Stimulated activated CD4-positive, alpha-beta T cell treated with anti-CD3 and anti-CD28 coated beads, TNF-alpha, amount 100 ng/mL, for 1 hour (primary cell): ENCODE measurements around the gene KIFC3.
"Not testable (repeated sequence)": the region's sequence is repeated elsewhere in the genome, so short reads cannot be mapped to it uniquely, and the experiment has no call there.

ENCODE experiments used
- DNase-seq, 3 donors: peaks; one replicate each; pipeline ENCODE4 v3.0.0-alpha.2; 2020; ENCODE audit warnings: low read depth in 3 of 3, low spot score in 1 of 3

KIFC3 gene

GRCh38 chr16:57826052-57826451, 23.8 kb upstream of the KIFC3 start:
- no peak for DNase-seq

- DNase-seq, result no peak
These were observed 23.2 kb upstream of the KIFC3 start for GRCh38 chr16:57825298-57826044.

GRCh38 chr16:57824888-57825287, 22.6 kb upstream of the KIFC3 start:
- no peak for DNase-seq

- no peak for DNase-seq
These were observed 21.5 kb upstream of the KIFC3 start for GRCh38 chr16:57823836-57824235.

GRCh38 chr16:57822856-57823255, 20.6 kb upstream of the KIFC3 start:
- no peak for DNase-seq

GRCh38 chr16:57822018-57822553, 19.8 kb upstream of the KIFC3 start:
- DNase-seq, result no peak

DNA sequence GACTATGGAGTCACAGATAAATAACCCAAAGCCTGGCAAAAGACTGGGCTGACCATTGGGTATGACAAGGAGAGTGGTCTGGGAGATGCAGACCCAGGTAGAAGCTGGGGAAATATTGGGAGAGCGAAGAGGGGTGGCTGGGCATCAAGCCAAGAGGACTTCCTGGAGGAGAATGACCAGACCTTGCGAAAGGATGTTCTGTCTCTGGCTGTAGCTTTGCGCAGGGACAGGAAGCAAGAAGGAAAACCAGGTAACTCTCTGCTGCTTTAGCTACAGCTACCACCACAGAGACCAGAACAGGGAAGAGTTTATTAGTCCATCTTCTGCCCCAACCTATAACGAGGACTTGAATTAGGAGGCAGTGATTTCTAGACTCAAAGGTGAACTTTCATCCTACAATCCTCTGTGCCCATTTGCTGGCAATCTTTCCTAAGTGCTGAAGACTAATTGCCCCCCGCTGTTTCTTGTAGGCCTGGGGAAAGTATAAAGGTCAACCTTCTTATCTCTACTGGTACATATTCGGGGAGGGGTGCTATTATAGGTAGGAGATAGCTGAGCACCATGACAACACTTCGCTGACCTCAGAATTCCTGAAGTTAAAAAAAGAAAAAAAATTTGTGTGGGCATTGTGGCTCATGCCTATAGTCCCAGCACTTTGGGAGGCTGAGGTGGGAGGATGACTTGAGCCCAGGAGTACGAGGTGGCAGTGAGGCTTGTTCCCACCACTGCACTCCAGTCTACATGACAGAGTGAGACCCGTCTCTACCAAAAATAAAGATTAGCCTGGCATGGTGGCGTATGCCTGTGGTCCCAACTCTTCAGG, 19.1 kb upstream of the KIFC3 start:
- no peak for DNase-seq

DNA sequence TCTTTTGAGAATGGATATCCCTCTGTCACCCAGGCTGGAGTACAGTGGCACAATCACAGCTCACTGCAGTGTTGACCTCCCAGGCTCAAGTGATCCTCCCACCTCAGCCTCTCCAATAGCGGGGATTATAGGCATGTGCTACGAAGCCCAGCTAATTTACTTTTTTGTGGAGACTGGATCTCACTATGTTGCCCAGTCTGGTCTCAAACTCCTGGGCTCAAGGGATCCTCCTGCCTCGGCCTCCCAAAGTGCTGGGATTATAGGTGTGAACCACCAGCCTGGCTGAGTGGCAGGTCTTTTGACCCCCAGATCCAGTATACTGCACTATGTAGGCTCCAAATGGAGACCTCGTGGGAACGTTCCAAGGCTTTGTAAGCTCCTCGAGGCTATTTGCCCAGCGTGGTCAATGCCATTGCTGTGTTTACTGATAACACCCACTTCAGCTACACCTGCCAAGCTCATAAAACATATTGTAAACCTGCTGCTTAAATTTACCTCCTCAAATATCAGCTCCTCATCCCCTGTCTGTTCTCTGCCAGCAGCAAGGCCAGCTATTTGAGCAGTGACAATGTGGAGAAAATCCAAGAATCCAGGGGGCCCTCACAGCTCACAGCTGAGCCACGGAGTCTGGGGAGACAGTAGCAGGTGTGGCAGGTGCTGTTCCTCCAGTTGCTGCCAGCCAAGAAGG, 16.2 kb upstream of the KIFC3 start:
- no peak for DNase-seq

- DNase-seq, result no peak
These were observed 15.4 kb upstream of the KIFC3 start for GRCh38 chr16:57817680-57818079.

GRCh38 chr16:57815987-57816745, 13.9 kb upstream of the KIFC3 start:
- peak in 1 of 3 donors; percentile 25 for DNase-seq

GRCh38 chr16:57814896-57815295, 12.6 kb upstream of the KIFC3 start:
- no peak for DNase-seq

GRCh38 chr16:57813466-57813865, 11.2 kb upstream of the KIFC3 start:
- no peak for DNase-seq

DNA sequence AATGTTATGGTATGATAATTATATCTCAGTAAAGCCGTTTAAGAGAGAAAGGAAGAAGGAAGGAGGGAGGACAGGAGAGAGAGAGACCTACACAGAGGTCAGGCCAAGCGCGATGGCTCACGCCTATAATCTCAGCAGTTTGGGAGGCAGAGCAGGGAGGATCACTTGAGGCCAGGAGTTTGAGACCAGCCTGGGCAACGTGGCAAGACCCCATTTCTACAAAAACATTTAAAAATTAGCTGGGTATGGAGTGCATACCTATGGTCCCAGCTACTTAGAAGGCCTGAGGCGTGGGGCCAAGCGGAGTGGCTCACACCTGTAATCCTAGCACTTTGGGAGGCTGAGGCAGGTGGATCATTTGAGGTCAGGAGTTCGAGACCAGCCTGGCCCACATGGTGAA, 9.0 kb upstream of the KIFC3 start:
- not testable (repeated sequence) for DNase-seq

DNA sequence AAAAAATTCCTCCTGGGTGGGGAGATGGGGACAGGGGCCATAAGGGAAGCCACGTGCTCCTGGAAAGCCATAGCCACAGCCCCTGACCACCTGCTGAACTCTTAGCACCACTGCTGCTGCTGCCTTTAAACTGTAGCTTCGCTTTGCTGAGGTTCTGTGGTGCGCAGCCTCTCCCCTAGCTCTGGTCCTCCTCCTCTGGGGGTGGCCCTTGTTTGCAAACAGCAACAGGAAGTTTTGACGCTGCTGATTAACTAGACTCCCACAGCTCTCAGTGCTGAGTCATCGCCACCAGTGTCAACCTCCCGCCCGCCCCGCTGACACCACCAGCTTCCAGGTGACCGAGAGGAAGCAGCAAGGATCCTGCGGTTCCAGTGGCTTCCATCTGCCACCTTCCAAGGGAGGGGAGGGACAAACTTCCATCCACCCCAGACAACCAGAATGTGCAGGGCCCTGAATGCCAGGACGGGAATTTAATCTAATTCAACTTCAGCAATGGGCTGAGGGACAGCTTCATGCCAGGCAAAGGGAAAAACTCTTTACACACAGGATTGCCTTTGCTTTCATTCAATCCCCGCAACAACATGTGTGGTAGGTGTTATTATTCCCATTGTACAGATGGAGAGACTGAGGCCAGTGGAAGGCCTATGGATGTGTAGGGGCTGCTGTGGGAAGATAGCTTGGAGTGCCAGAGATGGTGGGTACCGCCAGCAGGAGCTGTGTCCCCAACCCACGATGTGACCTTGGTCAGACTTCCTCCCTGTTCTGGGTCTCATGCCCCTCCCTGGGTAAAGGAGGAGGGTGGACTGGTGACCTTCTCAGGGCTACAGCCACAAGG, 8.1 kb upstream of the KIFC3 start:
- DNase-seq, result peak; percentile 38 to 51 (median 50)

DNA sequence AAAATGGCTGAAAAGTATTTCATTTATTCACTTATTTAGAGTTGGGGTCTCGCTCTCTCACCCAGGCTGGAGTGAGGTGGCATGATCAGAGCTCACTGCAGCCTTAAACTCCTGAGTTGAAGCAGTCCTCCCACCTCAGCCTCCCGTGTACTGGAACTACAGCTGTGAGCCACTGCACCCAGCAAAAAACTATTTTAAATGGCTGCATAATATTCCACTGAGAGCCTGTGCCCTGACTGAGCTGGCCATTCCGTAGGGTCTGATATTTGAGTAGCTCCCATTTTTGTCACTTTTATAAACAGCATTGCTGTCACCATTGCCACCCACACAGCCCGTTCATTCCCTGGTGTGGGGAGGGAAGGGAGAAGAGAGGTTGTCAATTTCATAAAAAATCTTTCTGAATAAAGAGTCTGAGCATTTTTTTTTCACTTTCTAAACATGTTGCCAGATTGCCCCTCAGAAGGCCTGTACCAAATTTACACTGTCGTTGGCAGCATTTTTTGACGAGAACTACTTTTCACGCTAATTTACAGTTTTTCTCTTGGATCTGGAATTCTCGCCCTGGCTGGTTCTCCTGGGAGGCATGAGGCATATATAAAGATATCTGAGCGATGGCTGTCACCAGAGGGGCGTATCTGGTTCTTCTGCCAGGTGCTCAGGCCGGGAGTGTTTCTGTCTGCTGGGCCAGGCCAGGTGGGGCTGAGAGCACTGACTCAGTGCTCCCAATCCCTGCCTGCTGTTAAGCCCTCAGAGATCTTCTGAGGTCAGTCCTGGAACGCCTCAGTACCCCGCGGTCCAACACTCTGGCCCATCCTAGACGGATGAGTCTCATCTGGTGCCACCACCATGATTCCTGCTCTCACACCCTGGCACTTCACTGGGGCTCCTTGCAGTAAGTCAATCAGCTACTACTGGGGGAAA, 7.2 kb upstream of the KIFC3 start:
- DNase-seq, result no peak

DNA sequence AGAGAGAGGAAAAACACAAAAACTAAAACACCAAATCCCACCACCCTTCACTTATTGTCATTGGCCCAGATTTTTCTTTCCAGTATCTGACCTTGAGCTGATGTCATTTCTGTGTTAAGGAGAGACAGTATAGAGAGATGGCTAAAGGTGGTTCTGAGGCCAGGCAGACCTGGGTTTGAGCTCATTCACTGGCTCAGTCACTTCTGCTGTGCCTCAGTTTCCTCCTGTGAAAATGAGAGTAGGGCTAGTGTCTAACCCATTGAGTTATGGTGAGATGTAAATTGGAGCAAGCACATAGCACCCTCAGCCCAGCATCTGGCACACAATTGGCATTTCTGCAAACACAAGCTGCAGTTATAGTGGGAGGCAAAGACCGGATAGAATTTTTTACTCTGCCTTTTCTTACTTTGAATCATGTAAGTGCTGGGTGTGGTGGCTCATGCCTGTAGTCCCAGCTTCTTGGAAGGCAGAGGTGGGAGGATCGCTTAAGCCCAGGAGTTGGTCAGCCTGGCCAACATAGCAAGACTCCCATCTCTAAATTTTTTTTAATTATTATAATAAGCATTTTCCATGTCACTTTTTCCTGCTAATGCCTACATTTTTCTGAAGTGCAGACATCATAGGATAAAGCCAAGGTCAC, 6.4 kb upstream of the KIFC3 start:
- DNase-seq, result no peak

DNA sequence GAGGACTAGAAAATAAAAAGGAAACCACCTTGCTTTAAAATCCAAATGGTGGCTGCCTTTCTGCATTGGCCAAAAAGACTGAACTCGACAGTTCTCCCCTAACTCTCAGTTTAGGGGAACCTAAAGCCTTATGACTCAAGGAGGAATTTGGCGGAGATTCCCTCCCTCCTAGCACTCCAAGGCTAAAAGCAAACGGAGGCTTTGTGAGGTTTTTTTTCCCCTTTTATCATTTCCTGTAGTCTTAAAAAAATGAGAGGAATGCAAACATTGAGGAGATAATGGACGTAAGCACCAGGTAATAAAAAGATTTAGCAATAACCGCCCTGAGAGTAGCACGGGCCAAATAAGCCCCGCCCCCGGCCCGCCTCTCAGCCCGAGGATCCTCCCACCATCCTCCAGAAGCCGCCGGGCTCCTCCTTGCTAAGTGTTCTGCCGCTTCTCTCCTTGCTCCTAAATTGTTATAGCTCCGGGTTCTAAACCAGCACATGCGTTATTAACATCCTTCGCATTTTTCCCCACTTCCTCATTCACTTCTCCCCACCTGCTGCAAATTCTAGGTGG, 5.8 kb upstream of the KIFC3 start:
- peak; percentile 21 to 39 (median 22) for DNase-seq
